GM18907 (cell line): ENCODE measurements around the gene TSPAN12.
A peak's percentile ranks its signal among the peaks of the same experiment; 100 is the strongest.

Source experiments
- ATAC-seq: cut with Tn5 transposase; IDR thresholded peaks from one replicate; pipeline ENCODE4 v1.9.1; 2021; ENCODE audit warnings: mild to moderate bottlenecking, moderate library complexity; ENCODE audit not compliant: unreplicated experiment

TSPAN12 gene

DNA sequence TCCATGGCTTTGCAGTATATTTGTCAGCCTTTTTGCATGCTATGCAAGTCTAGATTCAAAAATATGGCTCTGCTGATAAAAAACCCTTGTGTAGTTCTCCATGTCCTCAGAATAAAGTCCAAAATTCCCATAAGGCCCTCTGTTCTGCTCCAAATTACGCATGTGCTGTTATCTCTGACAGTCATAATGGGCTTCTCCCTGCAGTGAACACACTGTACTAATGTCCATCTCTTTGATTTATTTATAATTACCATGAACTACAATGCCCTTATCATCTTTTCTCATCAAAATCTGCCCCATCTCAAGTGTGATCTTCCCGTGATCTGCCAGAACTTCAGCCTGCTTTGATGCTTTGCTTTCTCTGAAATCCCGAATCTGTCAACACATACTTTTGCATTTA, 87.7 kb downstream of the TSPAN12 start:
- ATAC-seq: no peak

- ATAC-seq: no peak
These were observed 97.1 kb downstream of the TSPAN12 start for GRCh38 chr7:120760851-120761250.

GRCh38 chr7:120760050-120760449, 97.9 kb downstream of the TSPAN12 start:
- ATAC-seq: peak; percentile 86

GRCh38 chr7:120743128-120743527, 114.8 kb downstream of the TSPAN12 start:
- no peak for ATAC-seq

GRCh38 chr7:120742372-120742771, 115.6 kb downstream of the TSPAN12 start:
- no peak for ATAC-seq

DNA sequence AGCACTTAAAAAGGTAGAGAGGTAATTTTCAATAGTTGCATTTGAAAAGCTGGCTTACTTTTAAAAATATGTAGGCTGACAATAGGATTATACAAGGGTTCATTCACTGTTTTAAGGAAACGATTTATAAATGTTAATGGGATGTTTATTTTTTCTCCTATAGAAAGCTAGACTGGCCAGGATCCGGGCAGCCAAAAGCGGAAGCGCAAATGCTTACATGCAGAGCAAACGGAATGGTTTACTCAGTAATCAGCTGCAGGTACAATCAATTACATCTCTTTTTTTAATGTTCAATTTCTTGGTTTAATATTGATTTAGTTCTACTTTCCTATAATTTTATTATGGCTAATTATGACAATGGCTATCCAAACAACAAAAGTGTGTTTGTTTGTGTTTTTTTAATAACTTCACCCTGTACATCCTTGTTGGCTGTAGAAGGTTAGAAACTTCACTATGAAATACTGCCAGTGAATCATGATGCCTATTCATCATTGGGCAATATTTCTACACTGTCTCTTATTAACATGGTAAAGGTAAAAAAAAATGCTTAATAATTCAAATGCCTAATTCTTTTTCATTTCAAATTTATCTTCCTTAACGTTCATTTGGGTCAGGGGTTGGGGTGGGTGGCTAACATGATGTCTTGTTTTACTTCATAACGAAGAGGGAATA, 116.4 kb downstream of the TSPAN12 start:
- no peak for ATAC-seq

GRCh38 chr7:120740348-120740747, 117.6 kb downstream of the TSPAN12 start:
- no peak for ATAC-seq

DNA sequence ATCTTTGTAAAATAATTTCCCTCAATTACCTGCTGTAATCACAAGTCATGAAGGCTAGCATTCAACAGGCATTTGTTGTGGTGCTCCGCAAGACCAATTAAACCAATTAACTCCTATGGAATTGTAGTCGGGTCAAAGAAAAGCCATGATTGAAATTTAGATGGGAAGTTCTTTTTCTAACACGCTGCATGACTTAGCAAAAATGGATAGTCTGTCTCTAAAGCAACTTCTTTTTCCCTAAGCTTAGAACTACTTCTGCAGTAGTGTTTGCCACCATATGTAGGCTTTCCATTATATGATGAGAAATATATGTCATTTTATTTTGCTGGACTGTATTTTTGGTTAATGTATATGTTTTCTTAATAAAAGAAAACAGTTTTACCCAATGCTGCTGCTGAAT, 119.1 kb downstream of the TSPAN12 start:
- ATAC-seq: no peak
